Stimulated activated CD4-positive, alpha-beta T cell treated with anti-CD3 and anti-CD28 coated beads, TNF-alpha, amount 100 ng/mL, for 24 hours (primary cell): ENCODE results near the gene SH2D4B.
"Not testable (repeated sequence)": the region's sequence is repeated elsewhere in the genome, so short reads cannot be mapped to it uniquely, and the experiment has no call there.

ENCODE experiments used
- DNase-seq, 3 experiments: peaks; one replicate each; pipeline ENCODE4 v3.0.0-alpha.2; 2020; ENCODE audit warnings: low read depth in 3 of 3

SH2D4B gene

DNA sequence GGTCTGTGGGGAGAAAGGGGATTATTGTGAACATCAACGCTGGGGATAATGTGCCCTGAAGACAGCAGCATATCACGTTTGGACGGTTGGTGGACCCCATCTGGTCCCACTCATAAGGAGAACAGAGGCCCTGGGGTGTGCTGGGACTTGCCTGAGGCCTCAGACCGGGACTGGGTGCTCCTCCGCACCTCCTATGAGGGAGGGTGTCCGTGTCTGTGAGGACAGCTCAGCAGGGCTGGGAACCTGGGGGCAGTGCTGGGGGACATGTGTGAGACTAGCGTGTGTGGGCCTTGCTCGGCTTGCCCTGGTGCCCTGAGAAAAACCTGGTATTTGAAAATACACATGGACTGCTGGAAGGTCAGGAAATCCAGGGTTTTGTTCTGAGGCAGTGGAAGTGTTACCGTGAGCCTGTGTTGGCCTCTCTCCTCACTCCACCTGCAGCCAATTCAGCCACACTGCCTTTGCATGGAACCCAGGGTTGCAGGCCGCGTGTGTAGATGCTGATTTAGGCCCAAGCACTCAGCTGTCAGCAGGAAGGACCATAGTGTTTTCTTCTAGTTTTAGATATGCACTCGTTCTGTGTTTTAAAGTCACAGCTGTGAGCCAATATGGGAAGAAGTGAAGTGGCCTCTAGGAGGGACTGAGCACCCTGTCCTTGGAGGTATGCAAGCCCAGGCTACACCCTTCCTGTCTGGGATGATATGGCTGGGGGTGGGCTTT is 13.4 kb upstream of the SH2D4B start:
- DNase-seq = no peak

- DNase-seq = no peak
Measured at GRCh38 chr10:80526218-80526617, 11.5 kb upstream of the SH2D4B start.

GRCh38 chr10:80526742-80527141 is 11.0 kb upstream of the SH2D4B start:
- DNase-seq = no peak

DNA sequence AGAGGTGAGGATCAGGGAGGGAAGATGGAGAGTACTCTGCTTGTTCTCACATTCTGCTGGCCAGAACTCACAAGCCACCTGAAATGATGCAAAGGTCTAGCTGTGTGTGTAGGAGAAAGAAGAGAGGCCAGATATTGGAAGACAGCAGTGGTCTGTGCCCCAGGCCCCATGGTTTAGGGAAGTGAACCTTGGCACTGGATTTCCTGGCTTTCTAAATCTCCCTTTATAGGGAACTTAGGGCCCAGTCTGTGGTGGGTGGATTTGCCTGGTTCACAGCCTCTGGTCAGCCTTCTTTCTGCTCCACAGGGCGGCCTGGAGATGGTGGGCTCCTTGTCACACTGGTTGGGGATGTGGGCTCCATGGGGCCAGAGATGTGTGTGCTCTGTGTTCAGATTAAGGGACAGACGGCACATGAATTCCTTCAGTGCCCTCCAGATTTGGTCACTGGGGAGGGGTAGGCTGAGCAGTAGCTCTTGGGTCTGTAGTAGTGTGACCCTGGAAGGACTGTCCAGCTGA is 9.5 kb upstream of the SH2D4B start:
- DNase-seq = no peak

DNA sequence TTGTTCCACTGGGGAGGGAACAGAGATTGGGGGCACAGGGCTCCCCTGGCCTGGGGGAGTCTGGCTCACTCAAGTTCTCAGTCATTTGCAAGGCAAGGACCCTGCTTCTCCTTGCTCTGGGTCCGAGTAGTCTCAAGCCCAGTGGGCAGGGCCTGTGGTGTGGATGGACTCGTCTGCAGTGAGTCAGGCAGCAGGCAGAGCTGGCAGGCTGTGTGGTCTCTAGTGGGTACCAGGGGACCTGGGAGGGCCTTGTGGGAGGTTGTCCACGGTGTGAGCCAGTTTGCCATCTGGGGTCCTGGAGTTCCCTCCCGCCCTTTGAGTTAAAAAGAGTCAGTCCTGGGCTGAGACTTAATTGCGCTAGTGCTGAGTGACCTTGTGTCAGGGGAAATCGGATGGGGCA is 8.8 kb upstream of the SH2D4B start:
- no peak for DNase-seq

DNA sequence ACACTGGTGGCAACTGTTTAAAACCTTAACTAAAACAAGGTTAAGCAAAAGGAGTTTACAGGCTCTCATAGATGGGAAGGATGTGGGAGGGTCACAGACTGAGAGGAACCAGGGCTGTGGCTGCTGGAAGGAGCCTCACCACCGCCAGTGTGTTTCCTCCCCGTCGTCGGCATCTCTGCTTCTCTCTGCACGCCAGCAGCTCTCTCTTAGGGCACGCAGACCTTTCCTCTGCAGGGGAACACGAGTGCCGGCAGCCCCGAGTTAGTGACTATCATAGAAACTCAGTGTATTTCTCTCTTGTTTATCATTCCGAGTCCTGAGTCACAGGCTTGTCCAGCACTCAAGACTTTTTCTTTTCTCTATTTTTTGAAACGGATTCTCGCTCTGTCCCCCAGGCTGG is 8.1 kb upstream of the SH2D4B start:
- DNase-seq = no peak

GRCh38 chr10:80530251-80530650 is 7.5 kb upstream of the SH2D4B start:
- DNase-seq = no peak

DNA sequence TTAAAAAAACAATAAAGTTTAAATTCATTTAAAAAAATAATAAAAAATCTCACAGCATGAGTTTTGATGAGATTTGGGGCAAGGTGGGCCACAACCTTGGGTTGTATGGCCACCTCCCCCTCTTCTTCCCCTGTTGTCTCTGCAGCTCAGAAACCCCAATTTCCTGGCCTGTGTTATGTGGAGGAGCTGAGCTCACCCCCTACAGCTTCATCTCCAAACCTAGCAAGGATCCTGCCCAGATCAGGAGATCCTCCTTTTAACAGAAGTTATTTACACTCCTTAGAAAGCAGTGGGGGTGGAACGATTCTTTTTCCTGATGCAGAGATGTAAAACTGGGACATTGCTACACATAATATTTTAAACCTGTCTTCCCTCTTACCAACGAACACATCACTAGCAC is 6.9 kb upstream of the SH2D4B start:
- no peak for DNase-seq

DNA sequence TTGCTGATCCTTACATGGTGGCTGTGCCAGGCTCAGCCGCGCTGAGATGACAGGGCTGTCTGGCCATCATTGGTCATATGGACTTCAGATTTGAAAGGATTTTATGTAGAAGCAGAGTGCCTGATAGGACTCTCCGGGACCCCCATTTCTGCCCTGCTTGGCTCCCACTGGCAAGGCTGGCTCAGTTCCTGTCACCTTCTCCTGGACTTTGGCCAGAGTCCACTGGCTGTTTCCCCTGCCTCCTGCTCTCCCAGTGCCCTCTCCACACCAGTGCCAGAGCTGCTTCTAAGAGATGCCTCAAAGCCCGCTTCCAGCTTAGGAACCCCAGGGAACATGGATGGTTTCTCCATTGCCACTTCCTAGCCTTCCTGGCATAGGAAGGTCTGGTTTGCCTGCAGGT is 5.1 kb upstream of the SH2D4B start:
- no peak for DNase-seq

DNA sequence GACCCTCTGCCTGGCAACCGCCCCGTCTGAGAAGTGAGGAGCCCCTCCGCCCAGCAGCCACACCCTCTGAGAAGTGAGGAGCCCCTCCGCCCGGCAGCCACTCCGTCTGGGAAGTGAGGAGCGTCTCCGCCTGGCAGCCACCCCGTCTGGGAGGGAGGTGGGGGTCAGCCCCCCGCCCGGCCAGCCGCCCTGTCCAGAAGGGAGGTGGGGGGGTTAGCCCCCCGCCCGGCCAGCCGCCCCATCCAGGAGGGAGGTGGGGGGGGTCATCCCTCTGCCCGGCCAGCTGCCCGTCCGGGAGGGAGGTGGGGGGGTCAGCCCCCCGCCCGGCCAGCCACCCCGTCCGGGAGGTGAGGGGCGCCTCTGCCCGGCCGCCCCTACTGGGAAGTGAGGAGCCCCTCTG is 3.6 kb upstream of the SH2D4B start:
- DNase-seq = not testable (repeated sequence)

DNA sequence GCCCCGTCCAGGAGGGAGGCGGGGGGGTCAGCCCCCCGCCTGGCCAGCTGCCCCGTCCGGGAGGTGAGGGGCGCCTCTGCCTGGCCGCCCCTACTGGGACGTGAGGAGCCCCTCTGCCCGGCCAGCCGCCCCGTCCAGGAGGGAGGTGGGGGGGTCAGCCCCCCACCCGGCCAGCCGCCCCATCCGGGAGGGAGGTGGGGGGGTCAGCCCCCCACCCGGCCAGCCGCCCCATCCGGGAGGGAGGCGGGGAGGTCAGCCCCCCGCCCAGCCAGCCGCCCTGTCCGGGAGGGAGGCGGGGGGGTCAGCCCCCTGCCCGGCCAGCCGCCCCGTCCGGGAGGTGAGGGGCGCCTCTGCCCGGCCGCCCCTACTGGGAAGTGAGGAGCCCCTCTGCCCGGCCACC is 3.1 kb upstream of the SH2D4B start:
- not testable (repeated sequence) for DNase-seq

GRCh38 chr10:80535671-80536360 is 1.9 kb upstream of the SH2D4B start:
- DNase-seq = peak; percentile 31 to 76 (median 56)

- DNase-seq = no peak
Measured at GRCh38 chr10:80536361-80536835, 1.3 kb upstream of the SH2D4B start.

DNA sequence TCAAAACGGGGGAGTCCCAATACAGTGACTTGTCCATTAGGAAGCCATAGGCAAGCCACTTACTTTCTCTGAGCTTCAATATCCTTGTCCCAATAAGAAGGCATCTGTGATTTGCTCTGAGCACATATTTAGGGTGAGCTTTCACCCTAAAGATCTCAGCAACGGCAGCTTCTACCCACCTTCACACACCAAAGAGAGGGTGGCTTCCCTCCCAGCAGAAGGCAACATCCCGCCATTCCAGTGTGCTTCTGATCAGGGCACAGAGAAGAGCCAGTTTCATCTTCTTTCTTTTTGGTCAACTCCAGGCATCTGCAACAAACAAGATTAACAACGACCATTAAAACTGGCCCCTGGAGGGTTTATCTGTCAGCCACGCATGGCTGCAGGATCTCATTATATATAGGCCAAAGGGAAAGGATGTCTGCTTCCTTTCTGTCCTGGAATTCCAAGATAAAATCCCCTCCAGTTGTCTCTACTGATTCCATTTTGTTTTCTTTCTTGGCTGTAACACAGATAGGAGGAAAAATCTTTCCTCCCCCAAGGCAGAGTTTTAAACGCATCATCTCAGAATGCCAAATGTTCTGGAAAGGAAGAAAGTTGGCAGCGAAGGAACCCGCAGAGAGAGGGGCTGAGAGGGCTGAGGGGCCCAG is 491 bp upstream of the SH2D4B start:
- no peak for DNase-seq

DNA sequence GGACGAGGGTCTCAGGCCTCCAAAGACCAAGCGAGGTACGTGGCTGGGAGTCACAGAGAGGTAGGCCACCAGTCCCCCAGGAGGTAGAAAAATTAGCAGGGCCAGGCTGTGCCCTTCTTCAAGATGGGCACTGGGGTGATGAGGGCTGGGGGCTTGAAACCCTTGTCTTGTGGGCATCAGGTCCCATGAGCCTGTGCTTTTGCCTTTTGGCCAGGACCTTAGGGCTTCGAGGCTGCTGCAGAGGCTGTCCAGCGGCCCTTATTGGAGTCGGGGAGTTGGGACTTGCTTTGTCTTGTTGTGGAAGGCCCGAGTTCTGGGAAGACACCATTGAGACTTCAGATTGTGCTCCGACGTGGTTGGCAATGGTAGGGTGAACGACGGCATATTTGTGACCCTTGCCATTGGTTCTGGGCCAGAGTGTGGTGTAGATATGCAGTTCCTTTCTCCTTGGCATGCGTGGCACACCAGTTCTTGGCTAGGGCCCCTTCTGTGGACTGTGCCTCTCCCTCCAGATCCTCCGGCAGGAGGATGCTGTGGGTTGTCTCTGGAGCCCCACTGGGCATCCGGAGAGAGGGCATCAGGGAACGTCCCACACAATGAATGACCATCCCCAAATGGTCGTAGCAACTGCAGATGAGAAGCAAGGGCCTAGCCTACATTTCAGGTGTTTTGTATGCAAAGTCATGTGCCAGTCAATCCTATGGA is 931 bp downstream of the SH2D4B start:
- no peak for DNase-seq

DNA sequence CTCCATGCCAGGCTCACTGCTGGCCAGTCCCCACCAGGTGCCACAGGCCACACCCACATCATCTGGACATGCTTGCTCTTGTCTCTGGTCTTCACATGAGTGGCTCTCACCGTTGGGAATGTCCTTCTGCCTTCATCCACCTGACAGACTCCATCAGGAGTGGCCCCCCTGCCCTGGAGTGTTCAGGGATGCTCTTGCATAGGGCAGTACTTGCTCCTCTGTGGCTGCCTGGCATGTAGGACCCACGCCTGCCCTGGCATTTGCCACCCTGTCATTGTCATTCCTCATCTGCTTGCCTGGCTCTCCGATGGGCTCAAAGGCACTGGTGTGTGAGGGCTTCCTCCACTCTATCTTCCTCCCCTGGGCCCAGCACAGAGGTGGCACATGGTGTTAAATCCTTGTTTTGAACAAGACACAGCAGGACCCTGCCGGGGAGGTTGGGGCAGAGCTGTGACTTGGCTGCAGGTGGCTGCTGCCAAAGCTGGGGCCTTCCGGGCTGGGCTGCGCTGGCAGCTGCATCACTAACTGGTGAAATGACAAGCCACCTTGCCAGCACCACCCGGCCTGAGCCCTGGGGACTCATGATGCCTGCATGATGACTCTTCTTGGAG is 1.8 kb downstream of the SH2D4B start:
- DNase-seq = no peak

GRCh38 chr10:80540136-80540535 is 2.4 kb downstream of the SH2D4B start:
- no peak for DNase-seq

GRCh38 chr10:80540618-80540980 is 2.9 kb downstream of the SH2D4B start:
- DNase-seq = no peak

- no peak for DNase-seq
Measured at GRCh38 chr10:80540981-80541750, 3.5 kb downstream of the SH2D4B start.

DNA sequence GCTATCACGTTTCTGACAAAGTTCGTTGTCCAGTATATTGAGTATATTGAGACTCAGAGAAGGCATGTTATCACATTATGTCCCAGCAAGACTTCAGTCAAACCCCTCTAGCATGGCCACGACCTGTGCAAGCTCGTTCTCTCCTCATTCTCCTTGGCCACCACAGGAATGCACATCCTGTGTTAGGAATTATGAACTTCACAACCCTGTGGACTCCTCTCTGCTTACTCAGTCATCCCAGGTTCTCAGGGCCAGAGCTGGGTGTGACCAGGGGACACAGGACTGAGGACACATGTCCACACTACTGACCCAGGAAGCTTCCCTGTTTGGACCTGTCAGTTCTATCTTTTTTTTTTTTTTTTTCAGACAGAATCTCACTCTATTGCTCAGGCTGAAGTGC is 4.4 kb downstream of the SH2D4B start:
- DNase-seq = no peak
